Measurements from ENCODE around the gene ALKBH6.

The ALKBH6 gene

DNA sequence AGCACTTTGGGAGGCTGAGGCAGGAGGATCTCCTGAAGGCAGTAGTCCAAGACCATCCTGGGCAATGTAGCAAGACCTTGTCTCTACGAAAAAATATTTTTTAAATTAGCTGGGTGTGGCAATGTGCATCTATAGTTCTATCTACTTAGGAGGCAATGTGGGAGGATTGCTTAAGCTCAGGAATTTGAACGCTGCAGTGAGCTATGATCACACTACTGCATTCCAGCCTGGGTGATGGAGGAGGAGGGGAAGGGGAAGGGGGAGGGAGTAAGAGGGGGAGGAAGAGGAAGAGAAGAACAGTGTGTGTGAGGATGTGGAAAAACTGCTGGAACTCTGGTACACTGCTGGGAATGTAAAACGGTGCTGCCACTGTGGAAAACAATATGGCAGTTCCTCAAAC is 27.8 kb upstream of the ALKBH6 start:
- TF ChIP-seq, protein P1, sequence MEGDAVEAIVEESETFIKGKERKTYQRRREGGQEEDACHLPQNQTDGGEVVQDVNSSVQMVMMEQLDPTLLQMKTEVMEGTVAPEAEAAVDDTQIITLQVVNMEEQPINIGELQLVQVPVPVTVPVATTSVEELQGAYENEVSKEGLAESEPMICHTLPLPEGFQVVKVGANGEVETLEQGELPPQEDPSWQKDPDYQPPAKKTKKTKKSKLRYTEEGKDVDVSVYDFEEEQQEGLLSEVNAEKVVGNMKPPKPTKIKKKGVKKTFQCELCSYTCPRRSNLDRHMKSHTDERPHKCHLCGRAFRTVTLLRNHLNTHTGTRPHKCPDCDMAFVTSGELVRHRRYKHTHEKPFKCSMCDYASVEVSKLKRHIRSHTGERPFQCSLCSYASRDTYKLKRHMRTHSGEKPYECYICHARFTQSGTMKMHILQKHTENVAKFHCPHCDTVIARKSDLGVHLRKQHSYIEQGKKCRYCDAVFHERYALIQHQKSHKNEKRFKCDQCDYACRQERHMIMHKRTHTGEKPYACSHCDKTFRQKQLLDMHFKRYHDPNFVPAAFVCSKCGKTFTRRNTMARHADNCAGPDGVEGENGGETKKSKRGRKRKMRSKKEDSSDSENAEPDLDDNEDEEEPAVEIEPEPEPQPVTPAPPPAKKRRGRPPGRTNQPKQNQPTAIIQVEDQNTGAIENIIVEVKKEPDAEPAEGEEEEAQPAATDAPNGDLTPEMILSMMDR (IDR thresholded peaks at IDR 0.05), result no peak

DNA sequence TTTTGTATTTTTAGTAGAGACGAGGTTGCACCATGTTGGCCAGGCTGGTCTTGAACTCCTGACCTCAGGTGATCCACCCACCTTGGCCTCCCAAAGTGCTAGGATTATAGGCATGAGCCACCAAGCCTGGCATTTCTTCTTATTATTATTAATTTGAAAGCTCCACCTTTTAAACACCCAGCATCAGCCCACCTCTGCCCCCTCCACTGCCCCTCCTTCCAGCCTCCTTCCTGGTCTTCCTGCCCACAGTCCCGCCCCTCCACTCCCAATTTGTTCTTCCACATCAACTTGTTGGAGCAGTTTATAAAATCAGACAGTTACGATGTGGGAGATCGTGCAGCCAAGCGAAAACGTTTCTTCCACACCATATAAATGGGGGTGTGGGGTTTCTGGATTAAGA is 26.5 kb upstream of the ALKBH6 start:
- TF ChIP-seq, protein P1 (IDR thresholded peaks at IDR 0.05), result no peak

- TF ChIP-seq, protein P1 (IDR thresholded peaks at IDR 0.05), result no peak
Measured at GRCh38 chr19:36032251-36033104, 18.5 kb upstream of the ALKBH6 start, which contains the start of gene CLIP3. TSS of gene CLIP3 (minus strand) at chr19:36032873. CDS start at chr19:36032357, 516 bp downstream.

GRCh38 chr19:36031308-36031707 is 17.3 kb upstream of the ALKBH6 start:
- TF ChIP-seq, protein P1 (IDR thresholded peaks at IDR 0.05), result no peak

DNA sequence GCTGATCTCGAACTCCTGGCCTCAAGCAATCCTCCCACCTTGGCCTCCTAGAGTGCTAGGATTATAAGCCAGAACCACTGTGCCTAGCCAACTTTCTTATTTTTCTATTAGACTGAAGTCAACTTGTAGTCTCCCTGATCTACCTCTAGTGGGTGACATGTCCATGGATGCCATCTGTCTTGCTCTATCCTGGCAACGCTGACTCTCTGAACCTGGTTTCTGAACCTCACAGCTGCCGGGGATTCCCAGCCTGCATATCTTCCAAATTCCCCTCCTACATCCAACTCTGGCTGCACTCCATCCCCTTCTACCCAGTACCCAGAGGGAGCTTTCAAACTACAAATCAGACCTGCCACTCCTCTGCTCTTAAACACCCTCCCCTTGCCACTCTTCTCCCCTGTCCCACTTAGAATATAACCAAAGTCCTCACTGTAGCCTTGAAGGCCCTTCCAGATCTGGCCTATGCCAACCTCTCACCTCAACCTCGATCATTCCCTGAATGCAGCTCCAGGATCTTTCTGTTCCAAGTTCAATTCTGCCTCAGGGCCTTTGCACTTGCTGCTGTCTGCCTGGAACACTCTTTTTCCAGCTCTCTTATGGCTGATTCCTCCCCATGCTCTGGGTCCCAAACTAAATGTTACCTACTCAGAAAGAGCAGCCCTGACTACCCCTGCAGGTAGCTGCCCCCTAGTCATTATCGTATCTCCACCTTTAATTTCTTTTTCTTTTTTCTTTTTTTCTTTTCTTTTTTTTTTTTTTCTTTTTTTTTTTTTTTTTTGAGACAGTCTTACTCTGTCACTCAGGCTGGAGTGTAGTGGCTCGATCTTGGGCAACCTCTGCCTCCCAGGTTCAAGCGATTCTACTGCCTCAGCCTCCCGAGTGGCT is 16.5 kb upstream of the ALKBH6 start:
- TF ChIP-seq, protein P1 (IDR thresholded peaks at IDR 0.05), result no peak

GRCh38 chr19:36028313-36029041 is 14.5 kb upstream of the ALKBH6 start:
- TF ChIP-seq, protein P1 (IDR thresholded peaks at IDR 0.05), result no peak

DNA sequence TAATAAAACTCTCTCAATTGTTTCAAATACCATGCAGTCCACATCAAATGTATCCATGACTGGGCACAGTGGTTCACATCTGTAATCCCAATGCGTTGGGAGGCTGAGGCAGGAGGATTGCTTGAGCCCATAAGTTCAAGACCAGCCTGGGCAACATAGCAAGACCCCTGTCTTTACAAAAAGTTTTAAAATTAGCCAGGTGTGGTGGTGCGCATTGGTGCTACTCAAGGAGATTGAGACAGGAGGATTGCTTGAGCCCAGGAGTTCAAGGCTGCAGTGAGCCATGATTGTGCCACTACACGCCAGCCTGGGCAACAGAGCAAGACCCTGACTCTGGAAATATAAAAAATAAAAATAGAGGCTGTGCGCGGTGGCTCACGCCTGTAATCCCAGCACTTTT is 13.7 kb upstream of the ALKBH6 start:
- TF ChIP-seq, protein P1 (IDR thresholded peaks at IDR 0.05), result no peak

Measured in LNCAP (cell line).